GM12878 (cell line): ENCODE data around the gene CCN2. TPM values are rescaled to one million over a fixed set of nuclear protein-coding genes. Genes with fewer than 3 reads are reported as not detected.

Source experiments
- ATAC-seq: fragments of 200-7000 bp; cut with Tn5 transposase; 3 replicates; pipeline ENCODE4 v1.9.1; 2020; ENCODE audit warnings: mild to moderate bottlenecking, moderate library complexity
- BruUV-seq: library from RNA; stranded (reverse); fragments of 400-500 nt; replicated peaks from 2 replicates; lab custom pipeline; 2021; lab: Mats Ljungman, UMichigan
- CTCF ChIA-PET: fragments of 300-600 bp; sonication (Branson Sonifier 250); formaldehyde crosslinking; extraction: SDS; loops from one replicate; lab custom pipeline; 2021; ENCODE audit warnings: inconsistent platforms; lab: Yijun Ruan, JAX
- POLR2A ChIA-PET: fragments of 350-600 bp; formaldehyde crosslinking; extraction: SDS; loops from one replicate; lab custom pipeline; 2021; ENCODE audit warnings: inconsistent platforms; lab: Charles Lee
- RAD21 ChIA-PET: fragments of 300-600 bp; sonication (Branson Sonifier 250); formaldehyde crosslinking; loops from one replicate; lab custom pipeline; 2023; ENCODE audit warnings: antibody characterized with exemption; ENCODE audit not compliant: unreplicated experiment; lab: Charles Lee
- SMC1A ChIA-PET: fragments of 300-600 bp; sonication (Branson Sonifier 250); formaldehyde crosslinking; loops from one replicate; lab custom pipeline; 2023; ENCODE audit not compliant: unreplicated experiment, uncharacterized antibody; lab: Charles Lee
- DNase-seq: peaks from one replicate; pipeline ENCODE4 v3.0.0-alpha.2; 2011; ENCODE audit warnings: low read depth, low spot score
- FAIRE-seq: peaks from 3 replicates; lab custom pipeline; 2011; peaks lifted over from hg19 to GRCh38; lab: Jason Lieb, UNC
- H2AFZ ChIP-seq: 2 replicates; pipeline ENCODE4 v1.6.0; 2011; ENCODE audit warnings: low read depth, low read length, control low read depth; ENCODE audit not compliant: control insufficient read depth
- H3K27ac ChIP-seq: 2 replicates; pipeline ENCODE4 v1.5.1; 2011; ENCODE audit warnings: control low read depth; ENCODE audit not compliant: control insufficient read depth, insufficient read depth
- H3K27me3 ChIP-seq, 2 experiments: replicated peaks in 1 of 2; 2 replicates each; pipeline versions ENCODE4 v1.6.0 to v1.6.1; 2011; ENCODE audit warnings: low read length in 1 of 2; ENCODE audit not compliant: control insufficient read depth in 2 of 2, insufficient read depth in 2 of 2
- H3K36me3 ChIP-seq, 2 experiments: 2 replicates each; pipeline ENCODE4 v1.5.1; 2011; ENCODE audit warnings: low read length in 1 of 2; ENCODE audit not compliant: control insufficient read depth in 2 of 2, insufficient read depth in 2 of 2
- H3K4me1 ChIP-seq: 2 replicates; pipeline ENCODE4 v1.6.1; 2011; ENCODE audit warnings: mild to moderate bottlenecking, low read length, moderate library complexity, mixed read lengths; ENCODE audit not compliant: control insufficient read depth, insufficient read depth
- H3K4me2 ChIP-seq: 2 replicates; pipeline ENCODE4 v1.6.0; 2011; ENCODE audit warnings: control low read depth; ENCODE audit not compliant: control insufficient read depth, insufficient read depth
- H3K4me3 ChIP-seq: fragments of 200-600 bp; sonication (generic); 2 replicates; pipeline ENCODE4 v1.5.1; 2016
- H3K79me2 ChIP-seq: 2 replicates; pipeline ENCODE4 v1.6.0; 2011; ENCODE audit warnings: low read length; ENCODE audit not compliant: control insufficient read depth, insufficient read depth
- H3K9ac ChIP-seq: 2 replicates; pipeline ENCODE4 v1.8.0; 2011; ENCODE audit warnings: low read length, control low read depth, mixed read lengths; ENCODE audit not compliant: control insufficient read depth, insufficient read depth
- H3K9me3 ChIP-seq: replicated peaks from 3 replicates; pipeline ENCODE4 v1.5.1; 2011; ENCODE audit warnings: mild to moderate bottlenecking, low read length; ENCODE audit not compliant: control insufficient read depth, insufficient read depth
- H4K20me1 ChIP-seq: 2 replicates; pipeline ENCODE4 v1.6.0; 2011; ENCODE audit not compliant: control insufficient read depth, insufficient read depth
- ASH2L ChIP-seq: fragments of 300-600, 200-600 bp; sonication (generic); IDR thresholded peaks from 2 replicates; pipeline ENCODE4 v1.6.1; 2017; ENCODE audit warnings: low read depth, mild to moderate bottlenecking, borderline replicate concordance
- CBX3 ChIP-seq: fragments of 200-600 bp; sonication (generic); IDR thresholded peaks from 2 replicates; pipeline ENCODE4 v1.6.1; 2016; ENCODE audit warnings: low read depth, borderline replicate concordance
- IRF4 ChIP-seq: IDR thresholded peaks from 2 replicates; pipeline ENCODE4 v1.6.1; 2011; ENCODE audit warnings: low read depth, low read length
- NBN ChIP-seq: fragments of 450-650 bp; IDR thresholded peaks from 2 replicates; pipeline ENCODE4 v1.6.1; 2016
- RUNX3 ChIP-seq: IDR thresholded peaks from 2 replicates; pipeline ENCODE4 v1.6.1; 2012; ENCODE audit warnings: low read length, inconsistent platforms
- SIX5 ChIP-seq: IDR thresholded peaks from 2 replicates; pipeline ENCODE4 v1.6.1; 2011; ENCODE audit warnings: mild to moderate bottlenecking, low read depth, low read length, moderate library complexity; ENCODE audit not compliant: severe bottlenecking
- SRF ChIP-seq, 2 experiments: IDR thresholded peaks; 2 replicates each; pipeline ENCODE4 v1.6.1; 2011; ENCODE audit warnings: low read depth in 2 of 2, low read length in 2 of 2, mild to moderate bottlenecking in 1 of 2, moderate library complexity in 1 of 2
- SUZ12 ChIP-seq: fragments of 200-600 bp; sonication (generic); IDR thresholded peaks from one replicate; pipeline ENCODE4 v1.6.1; 2018; ENCODE audit warnings: antibody characterized with exemption, mild to moderate bottlenecking; ENCODE audit not compliant: unreplicated experiment
- TCF12 ChIP-seq: IDR thresholded peaks from 2 replicates; pipeline ENCODE4 v1.6.1; 2011; ENCODE audit warnings: low read depth, mild to moderate bottlenecking, low read length
- ZBED1 ChIP-seq: IDR thresholded peaks from 2 replicates; pipeline ENCODE4 v1.6.1; 2016; ENCODE audit warnings: borderline replicate concordance
- WGBS: methylation state at CpG from one replicate; pipeline ENCODE4 v1.1.6; 2016; ENCODE audit warnings: low lambda C conversion rate; ENCODE audit not compliant: insufficient replicate concordance, insufficient coverage; ENCODE audit errors: missing lambda C conversion rate; 5-methylcytosine and 5-hydroxymethylcytosine counted together
- in situ Hi-C: fragments of 300-500 bp; cut with MboI; formaldehyde crosslinking; loops from 9 replicates; pipeline ENCODE4 v1.14.3; 2018; ENCODE audit warnings: mixed read lengths
- intact Hi-C: fragments of 100-400 bp; cut with micrococcal nuclease; formaldehyde crosslinking; loops from one replicate; pipeline ENCODE4 v1.14.2; 2022; ENCODE audit not compliant: unreplicated experiment
- polyA plus RNA-seq, 11 experiments: library from polyadenylated mRNA; depleted of rRNA in 4 of 11; unstranded in 6 of 11; stranded (reverse) in 5 of 11; fragments of >200 nt; fragmentation: Nextera tagmentation in 4 of 11; fragmentation: Illumina TruSeq in 1 of 11; extraction: Ambion mirVana in 4 of 11; extraction: Trizol in 1 of 11; gene quantifications; 1 replicate in 1 of 11; 2 replicates in 10 of 11; pipeline versions ENCODE4 v1.2.1 to v1.2.3, GENCODE V29; 2011 to 2016; ENCODE audit warnings: inconsistent platforms in 2 of 11, missing spikeins in 2 of 11, low read depth in 1 of 11
- total RNA-seq, 4 experiments: library from RNA; depleted of rRNA in 3 of 4; stranded (reverse); fragments of >200 nt in 3 of 4; fragmentation: Illumina TruSeq in 1 of 4; extraction: Trizol in 1 of 4; gene quantifications; 2 replicates each; pipeline versions ENCODE4 v1.2.1 to v1.2.3, GENCODE V29; 2013 to 2021
- TF ChIP-seq, protein P1 (sequence below): fragments of 450-650 bp; IDR thresholded peaks from 2 replicates; pipeline ENCODE4 v1.6.1; 2018; ENCODE audit warnings: borderline replicate concordance, mild to moderate bottlenecking; ENCODE audit not compliant: partially characterized antibody
- TF ChIP-seq, protein P2 (sequence below): fragments of 450-650 bp; IDR thresholded peaks from 2 replicates; pipeline ENCODE4 v1.6.1; 2017; ENCODE audit warnings: low read depth, mild to moderate bottlenecking, moderate library complexity
- TF ChIP-seq, protein P3 (sequence below): fragments of 450-650 bp; IDR thresholded peaks from 2 replicates; pipeline ENCODE4 v1.6.1; 2017; ENCODE audit warnings: borderline replicate concordance

The CCN2 gene
- total and polyA plus RNA-seq, 10 of the 15 experiments (the other 5 are each of a cell fraction or from before 2014, with no cell fraction given), result 0.26 to 0.62 (median 0.44) TPM; not detected in 7

DNA sequence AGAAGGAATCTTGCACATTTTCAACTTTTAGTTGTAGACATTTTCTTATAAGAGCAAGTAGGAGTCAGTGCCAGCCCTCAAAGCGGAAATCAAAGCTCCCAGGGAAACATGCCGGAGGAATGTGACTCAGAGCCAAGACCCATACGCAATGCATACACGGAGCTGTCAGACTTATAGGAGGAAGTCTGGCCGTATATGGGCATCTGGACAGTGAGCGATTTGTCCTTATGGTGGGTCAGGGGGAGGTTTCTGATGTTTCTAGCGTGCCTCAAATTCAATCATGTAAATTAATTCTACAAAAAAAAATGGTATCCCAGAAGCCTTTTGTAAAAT is 3.6 kb upstream of the CCN2 start:
- H3K9ac ChIP-seq, result no peak overlapping the region
- no peak for TF ChIP-seq SRF (IDR thresholded peaks at IDR 0.05; ENCODE audit: low read depth in 2 of 2, low read length in 2 of 2)
- TF ChIP-seq ASH2L, result no peak
- no peak for DNase-seq
- RAD21 ChIA-PET, result no interaction called here
- in situ Hi-C loops (no loop called here), intact Hi-C loops (no loop called here)
- H2AFZ ChIP-seq, result no peak overlapping the region
- CTCF ChIA-PET, result no interaction called here
- no peak for ATAC-seq
- SMC1A ChIA-PET, result no interaction called here
- H3K79me2 ChIP-seq, result no peaks in the 10 kb centered on the region
- H3K27me3 ChIP-seq, result peaks cover 0 to 5% of the 10 kb centered on the region in 2 experiments; a peak in 3 of 4 replicates
- no TSS peak for BruUV-seq
- no peaks in the 10 kb centered on the region for H4K20me1 ChIP-seq
- H3K4me3 ChIP-seq, result no peak overlapping the region
- POLR2A ChIA-PET, result no interaction called here
- no peaks in the 10 kb centered on the region for H3K9me3 ChIP-seq
- no peak for FAIRE-seq
- no peak overlapping the region for H3K4me2 ChIP-seq
- 32% methylated on average over 7 of the region's 7 CpGs for WGBS
- H3K36me3 ChIP-seq, result no peaks in the 10 kb centered on the region
- H3K27ac ChIP-seq, result no peak overlapping the region
- no peaks in the 10 kb centered on the region for H3K4me1 ChIP-seq

GRCh38 chr6:131954059-131954774 is 3.0 kb upstream of the CCN2 start:
- in situ Hi-C loops, result no loop called here
- H3K27me3 ChIP-seq, result peaks cover 0 to 5% of the 10 kb centered on the region in 2 experiments; a peak in 3 of 4 replicates
- intact Hi-C loops, result no loop called here
- H3K9ac ChIP-seq, result no peak overlapping the region
- ChIA-PET CTCF (no interaction called here), POLR2A (no interaction called here), RAD21 (no interaction called here), SMC1A (no interaction called here)
- no peak overlapping the region for H3K27ac ChIP-seq
- FAIRE-seq (no peak), DNase-seq (no peak), ATAC-seq (no peak)
- 0% methylated on average over 3 of the region's 3 CpGs for WGBS
- BruUV-seq, result no TSS peak
- no peaks in the 10 kb centered on the region for H4K20me1 ChIP-seq
- H2AFZ ChIP-seq, result no peak overlapping the region
- no peaks in the 10 kb centered on the region for H3K79me2 ChIP-seq
- no peaks in the 10 kb centered on the region for H3K9me3 ChIP-seq
- H3K4me1 ChIP-seq, result no peaks in the 10 kb centered on the region
- H3K4me3 ChIP-seq, result no peak overlapping the region
- H3K36me3 ChIP-seq, result no peaks in the 10 kb centered on the region
- no peak overlapping the region for H3K4me2 ChIP-seq
- TF ChIP-seq SUZ12, result no peak
- no peak for TF ChIP-seq IRF4
- no peak for TF ChIP-seq SIX5
- TF ChIP-seq TCF12, result no peak
- no peak for TF ChIP-seq ZBED1
- TF ChIP-seq RUNX3, result no peak
- TF ChIP-seq NBN, result no peak
- TF ChIP-seq, protein P1, sequence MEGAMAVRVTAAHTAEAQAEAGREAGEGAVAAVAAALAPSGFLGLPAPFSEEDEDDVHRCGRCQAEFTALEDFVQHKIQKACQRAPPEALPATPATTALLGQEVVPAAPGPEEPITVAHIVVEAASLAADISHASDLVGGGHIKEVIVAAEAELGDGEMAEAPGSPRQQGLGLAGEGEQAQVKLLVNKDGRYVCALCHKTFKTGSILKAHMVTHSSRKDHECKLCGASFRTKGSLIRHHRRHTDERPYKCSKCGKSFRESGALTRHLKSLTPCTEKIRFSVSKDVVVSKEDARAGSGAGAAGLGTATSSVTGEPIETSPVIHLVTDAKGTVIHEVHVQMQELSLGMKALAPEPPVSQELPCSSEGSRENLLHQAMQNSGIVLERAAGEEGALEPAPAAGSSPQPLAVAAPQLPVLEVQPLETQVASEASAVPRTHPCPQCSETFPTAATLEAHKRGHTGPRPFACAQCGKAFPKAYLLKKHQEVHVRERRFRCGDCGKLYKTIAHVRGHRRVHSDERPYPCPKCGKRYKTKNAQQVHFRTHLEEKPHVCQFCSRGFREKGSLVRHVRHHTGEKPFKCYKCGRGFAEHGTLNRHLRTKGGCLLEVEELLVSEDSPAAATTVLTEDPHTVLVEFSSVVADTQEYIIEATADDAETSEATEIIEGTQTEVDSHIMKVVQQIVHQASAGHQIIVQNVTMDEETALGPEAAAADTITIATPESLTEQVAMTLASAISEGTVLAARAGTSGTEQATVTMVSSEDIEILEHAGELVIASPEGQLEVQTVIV, result no peak
- TF ChIP-seq, protein P2, sequence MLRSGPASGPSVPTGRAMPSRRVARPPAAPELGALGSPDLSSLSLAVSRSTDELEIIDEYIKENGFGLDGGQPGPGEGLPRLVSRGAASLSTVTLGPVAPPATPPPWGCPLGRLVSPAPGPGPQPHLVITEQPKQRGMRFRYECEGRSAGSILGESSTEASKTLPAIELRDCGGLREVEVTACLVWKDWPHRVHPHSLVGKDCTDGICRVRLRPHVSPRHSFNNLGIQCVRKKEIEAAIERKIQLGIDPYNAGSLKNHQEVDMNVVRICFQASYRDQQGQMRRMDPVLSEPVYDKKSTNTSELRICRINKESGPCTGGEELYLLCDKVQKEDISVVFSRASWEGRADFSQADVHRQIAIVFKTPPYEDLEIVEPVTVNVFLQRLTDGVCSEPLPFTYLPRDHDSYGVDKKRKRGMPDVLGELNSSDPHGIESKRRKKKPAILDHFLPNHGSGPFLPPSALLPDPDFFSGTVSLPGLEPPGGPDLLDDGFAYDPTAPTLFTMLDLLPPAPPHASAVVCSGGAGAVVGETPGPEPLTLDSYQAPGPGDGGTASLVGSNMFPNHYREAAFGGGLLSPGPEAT, result no peak
- no peak for TF ChIP-seq CBX3
- TF ChIP-seq, protein P3, sequence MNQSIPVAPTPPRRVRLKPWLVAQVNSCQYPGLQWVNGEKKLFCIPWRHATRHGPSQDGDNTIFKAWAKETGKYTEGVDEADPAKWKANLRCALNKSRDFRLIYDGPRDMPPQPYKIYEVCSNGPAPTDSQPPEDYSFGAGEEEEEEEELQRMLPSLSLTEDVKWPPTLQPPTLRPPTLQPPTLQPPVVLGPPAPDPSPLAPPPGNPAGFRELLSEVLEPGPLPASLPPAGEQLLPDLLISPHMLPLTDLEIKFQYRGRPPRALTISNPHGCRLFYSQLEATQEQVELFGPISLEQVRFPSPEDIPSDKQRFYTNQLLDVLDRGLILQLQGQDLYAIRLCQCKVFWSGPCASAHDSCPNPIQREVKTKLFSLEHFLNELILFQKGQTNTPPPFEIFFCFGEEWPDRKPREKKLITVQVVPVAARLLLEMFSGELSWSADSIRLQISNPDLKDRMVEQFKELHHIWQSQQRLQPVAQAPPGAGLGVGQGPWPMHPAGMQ, result no peak
